Stimulated activated CD4-positive, alpha-beta T cell treated with anti-CD3 and anti-CD28 coated beads, Interleukin-12 subunit alpha, Interleukin-12 subunit beta, amount 100 ng/mL, for 48 hours (primary cell): ENCODE results near the gene CEP350.

Source experiments
- DNase-seq, 3 donors: peaks; one replicate each; pipeline ENCODE4 v3.0.0-alpha.2; 2020; ENCODE audit warnings: low read depth in 2 of 3, low spot score in 1 of 3

The CEP350 gene

GRCh38 chr1:180061019-180061418, 106.4 kb downstream of the CEP350 start:
- no peak for DNase-seq

GRCh38 chr1:180062452-180062971, 107.9 kb downstream of the CEP350 start:
- DNase-seq, result no peak

- DNase-seq, result no peak
Observed at GRCh38 chr1:180065408-180065807, 110.8 kb downstream of the CEP350 start.

DNA sequence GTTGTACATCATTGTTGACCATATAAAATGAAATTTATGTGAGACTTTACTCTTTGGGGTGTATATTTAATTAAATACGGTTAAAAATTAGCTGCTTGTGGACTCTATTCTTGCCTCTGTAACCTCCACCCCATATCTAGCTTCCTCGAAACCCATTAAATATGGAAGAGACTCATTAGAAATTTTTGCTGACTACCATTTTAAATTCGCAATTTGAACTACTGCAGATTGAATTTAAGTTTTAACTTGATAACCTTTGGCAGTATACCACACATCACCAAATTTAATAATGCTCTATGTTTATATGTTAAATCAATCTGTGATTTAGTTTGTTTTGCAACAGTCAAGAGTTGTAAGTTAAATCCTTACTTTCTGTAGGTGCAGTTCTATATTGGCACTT, 111.5 kb downstream of the CEP350 start:
- no peak for DNase-seq

DNA sequence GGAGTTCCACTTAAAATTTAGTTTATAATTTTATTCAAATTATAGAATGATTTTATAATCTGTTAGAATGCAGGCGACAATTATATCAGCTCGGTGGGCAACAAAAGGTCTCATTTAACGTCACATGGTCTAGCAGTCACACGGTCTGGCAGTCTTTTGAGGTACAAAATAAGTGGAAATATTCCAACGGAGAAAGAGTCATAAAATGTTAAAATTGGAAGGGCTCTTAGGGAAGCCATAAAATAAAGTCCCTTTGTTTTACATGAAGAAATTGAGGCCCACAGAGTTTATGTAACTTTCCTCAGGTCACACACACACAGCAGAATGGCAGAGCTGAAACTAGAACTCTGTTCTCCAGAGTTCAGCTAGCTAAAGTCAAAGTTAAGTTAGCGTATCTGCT, 115.7 kb downstream of the CEP350 start:
- no peak for DNase-seq

GRCh38 chr1:180071759-180072158, 117.1 kb downstream of the CEP350 start:
- DNase-seq, result no peak

GRCh38 chr1:180080439-180080838, 125.8 kb downstream of the CEP350 start:
- DNase-seq, result no peak

DNA sequence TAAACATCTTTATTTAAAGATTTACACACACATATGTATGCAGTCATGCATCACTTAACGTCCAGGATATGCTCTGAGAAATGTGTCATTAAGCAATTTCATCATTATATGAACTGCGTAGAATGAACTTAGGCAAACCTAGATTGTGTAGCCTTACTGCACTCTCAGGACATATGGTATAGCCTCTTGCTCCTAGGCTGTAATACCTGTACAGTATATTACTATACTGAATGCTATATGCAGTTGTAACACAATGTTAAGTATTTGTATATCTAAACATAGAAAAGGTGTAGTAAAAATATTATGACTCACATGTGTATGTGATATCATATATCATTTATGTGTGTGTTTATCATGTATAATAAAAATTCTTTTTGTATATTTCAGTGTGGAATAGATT, 126.9 kb downstream of the CEP350 start:
- no peak for DNase-seq

- no peak for DNase-seq
Observed at GRCh38 chr1:180083164-180083563, 128.6 kb downstream of the CEP350 start.

- DNase-seq, result no peak
Observed at GRCh38 chr1:180084867-180085266, 130.3 kb downstream of the CEP350 start.

GRCh38 chr1:180085331-180085730, 130.7 kb downstream of the CEP350 start:
- DNase-seq, result no peak

- DNase-seq, result no peak
Observed at GRCh38 chr1:180092931-180093650, 138.5 kb downstream of the CEP350 start.

- DNase-seq, result no peak
Observed at GRCh38 chr1:180094705-180095295, 140.2 kb downstream of the CEP350 start.

- no peak for DNase-seq
Observed at GRCh38 chr1:180096584-180097325, 142.1 kb downstream of the CEP350 start.

- no peak for DNase-seq
Observed at GRCh38 chr1:180097326-180097605, 142.7 kb downstream of the CEP350 start.

DNA sequence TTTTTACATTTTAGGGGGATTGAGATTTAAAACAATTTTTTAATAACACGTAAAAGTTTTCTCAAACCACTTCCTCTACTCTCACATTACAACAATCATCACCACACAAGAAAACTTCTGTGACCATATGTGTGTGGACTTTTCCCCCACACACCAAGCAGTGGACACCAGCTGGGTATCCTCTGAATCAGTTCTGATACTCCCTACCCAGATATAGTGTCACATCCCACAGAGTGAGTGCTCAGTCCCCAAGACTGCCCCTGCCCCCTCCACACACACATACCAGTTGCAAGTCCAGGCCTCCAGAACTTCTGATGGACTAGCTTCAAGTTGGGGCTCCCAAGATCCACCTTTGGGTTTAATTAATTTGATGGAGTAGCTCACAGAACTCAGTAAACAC, 146.8 kb downstream of the CEP350 start:
- DNase-seq, result no peak

DNA sequence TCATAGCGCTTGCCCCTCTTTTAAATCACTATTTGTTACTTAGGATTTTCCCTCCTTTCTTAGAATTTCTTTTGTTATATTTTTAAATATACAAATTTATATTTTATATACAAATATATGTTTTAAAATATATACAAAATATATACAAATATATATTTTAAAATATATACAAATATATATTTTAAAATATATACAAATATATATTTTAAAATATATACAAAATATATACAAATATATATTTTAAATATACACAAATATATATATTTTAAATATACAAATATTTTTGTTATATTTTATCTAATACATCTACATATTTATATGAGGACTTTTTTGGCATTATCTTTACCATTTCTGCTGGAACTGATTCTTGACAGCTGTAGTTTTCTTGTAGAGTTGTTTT, 149.2 kb downstream of the CEP350 start:
- no peak for DNase-seq

DNA sequence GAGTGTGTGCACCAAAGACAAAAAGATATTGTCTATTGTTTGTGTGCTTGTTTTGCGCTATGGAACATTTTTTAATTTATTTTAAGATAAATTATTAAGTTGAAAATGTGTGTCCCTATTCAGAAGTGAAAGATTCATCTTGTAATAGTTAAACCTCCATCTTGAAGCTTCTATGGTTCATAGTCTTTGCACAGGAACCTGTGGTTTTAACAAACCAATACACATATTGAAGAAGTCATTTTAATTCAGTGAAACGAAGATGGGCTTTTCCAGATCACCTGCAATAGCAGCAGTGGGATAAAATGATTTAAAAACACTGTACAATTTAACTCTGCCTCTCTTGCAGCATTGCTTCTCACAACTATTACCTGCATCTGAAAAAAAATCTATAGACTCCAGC, 157.5 kb downstream of the CEP350 start:
- no peak for DNase-seq

DNA sequence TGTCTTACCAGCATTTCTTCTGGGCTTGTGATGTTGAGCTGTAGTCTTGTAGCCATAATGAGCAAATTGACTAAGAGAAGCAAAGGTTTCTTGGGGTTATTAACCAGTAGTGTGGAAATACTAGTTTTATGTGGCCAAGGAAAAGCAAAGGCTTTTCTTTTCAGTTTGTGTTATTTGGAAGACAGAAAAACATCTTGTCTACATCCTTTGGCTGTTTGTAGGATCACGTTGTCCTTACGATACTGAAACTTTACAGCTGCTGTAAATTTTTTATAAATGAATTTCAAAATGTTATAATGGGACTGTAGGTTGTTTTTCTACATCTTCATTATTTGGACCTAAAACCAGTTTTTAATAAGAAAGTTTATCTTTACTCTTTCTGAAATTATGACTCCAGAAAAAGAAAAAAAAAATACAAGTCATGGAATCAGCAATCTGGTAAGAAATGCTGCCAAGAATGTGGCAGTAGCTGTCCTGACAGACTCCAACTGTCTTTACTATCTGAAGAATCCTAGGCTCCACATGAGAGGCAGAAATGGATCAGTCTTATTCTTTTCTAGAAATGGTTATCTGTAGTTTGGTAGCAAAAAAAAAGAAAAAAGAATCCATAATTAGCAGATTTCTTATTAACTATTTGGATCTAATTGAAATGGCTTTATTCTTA, 158.5 kb downstream of the CEP350 start:
- no peak for DNase-seq

GRCh38 chr1:180114396-180114945, 159.9 kb downstream of the CEP350 start:
- no peak for DNase-seq

- DNase-seq, result no peak
Observed at GRCh38 chr1:180116964-180117763, 162.6 kb downstream of the CEP350 start.
